Prostate gland (tissue), 2 donors: ENCODE data around the gene TMTC1.

Experiments
- POLR2AphosphoS5 ChIP-seq: sonication (generic); formaldehyde crosslinking; IDR thresholded peaks from one replicate; pipeline ENCODE4 v1.6.1; 2017; ENCODE audit warnings: antibody characterized with exemption
- TF ChIP-seq, protein P1 (sequence below), 4 experiments: fragments of 200-600 bp in 2 of 4; fragments of 450-650 bp in 2 of 4; sonication (generic) in 2 of 4; IDR thresholded peaks; 1 replicate in 3 of 4; 2 replicates in 1 of 4; pipeline ENCODE4 v1.5.1; 2016 to 2019; ENCODE audit warnings: antibody characterized with exemption in 4 of 4, mild to moderate bottlenecking in 2 of 4, moderate library complexity in 2 of 4

DNA sequence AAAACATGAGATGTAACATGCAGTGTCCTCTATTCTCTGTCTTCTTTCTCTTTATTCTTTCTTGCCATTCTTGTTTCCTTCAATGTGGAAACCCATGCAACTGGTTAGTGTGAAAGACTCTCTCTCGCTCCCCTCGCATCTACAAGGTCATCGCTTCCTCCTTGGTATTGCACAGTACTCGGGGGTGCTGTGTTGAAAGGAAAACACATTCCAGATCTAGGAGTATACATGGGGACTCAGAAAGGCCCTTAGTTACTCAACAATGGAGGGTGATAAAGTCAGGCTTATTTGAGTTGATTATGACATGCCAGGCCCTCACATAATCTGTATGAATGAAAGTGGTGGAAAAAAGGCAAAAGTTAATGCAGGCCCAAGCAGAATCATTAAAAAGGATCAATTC is 210.8 kb downstream of the TMTC1 start:
- TF ChIP-seq POLR2AphosphoS5 = no peak
- TF ChIP-seq, protein P1, sequence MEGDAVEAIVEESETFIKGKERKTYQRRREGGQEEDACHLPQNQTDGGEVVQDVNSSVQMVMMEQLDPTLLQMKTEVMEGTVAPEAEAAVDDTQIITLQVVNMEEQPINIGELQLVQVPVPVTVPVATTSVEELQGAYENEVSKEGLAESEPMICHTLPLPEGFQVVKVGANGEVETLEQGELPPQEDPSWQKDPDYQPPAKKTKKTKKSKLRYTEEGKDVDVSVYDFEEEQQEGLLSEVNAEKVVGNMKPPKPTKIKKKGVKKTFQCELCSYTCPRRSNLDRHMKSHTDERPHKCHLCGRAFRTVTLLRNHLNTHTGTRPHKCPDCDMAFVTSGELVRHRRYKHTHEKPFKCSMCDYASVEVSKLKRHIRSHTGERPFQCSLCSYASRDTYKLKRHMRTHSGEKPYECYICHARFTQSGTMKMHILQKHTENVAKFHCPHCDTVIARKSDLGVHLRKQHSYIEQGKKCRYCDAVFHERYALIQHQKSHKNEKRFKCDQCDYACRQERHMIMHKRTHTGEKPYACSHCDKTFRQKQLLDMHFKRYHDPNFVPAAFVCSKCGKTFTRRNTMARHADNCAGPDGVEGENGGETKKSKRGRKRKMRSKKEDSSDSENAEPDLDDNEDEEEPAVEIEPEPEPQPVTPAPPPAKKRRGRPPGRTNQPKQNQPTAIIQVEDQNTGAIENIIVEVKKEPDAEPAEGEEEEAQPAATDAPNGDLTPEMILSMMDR (IDR thresholded peaks at IDR 0.05) = no peak
